T-helper 1 cell treated with Interleukin-12 subunit alpha and Interleukin-12 subunit beta and Interleukin-4 antibody, amounts not matched to agents 30 ng/mL and 1 ng/mL, for 36 hours (primary cell): ENCODE data around the gene GRIN2C. TPM values are rescaled to one million over a fixed set of nuclear protein-coding genes. Genes with fewer than 3 reads are reported as not detected.

Experiments used
- intact Hi-C: fragments of 100-400 bp; cut with micrococcal nuclease; formaldehyde crosslinking; loops from one replicate; pipeline ENCODE4 v1.15.1; 2024
- total RNA-seq: library from RNA; stranded (reverse); gene quantifications from 2 replicates; pipeline ENCODE4 v1.2.3, GENCODE V29; 2022

Gene GRIN2C
- total RNA-seq, 1 donor from 2014 or later = 0.49 TPM

- intact Hi-C loops = loop anchor here (1.0 to 2.0 kb wide), 4 partner anchors 22 to 103 kb away; partner anchors contain the start of genes NAT9 and NHERF1
Observed at GRCh38 chr17:74851612-74852236, 8.0 kb downstream of the GRIN2C start.

GRCh38 chr17:74850914-74851313, 8.8 kb downstream of the GRIN2C start:
- intact Hi-C loops = no loop called here

- intact Hi-C loops = no loop called here
Observed at GRCh38 chr17:74850310-74850709, 9.4 kb downstream of the GRIN2C start.

GRCh38 chr17:74848656-74849399, 10.9 kb downstream of the GRIN2C start:
- intact Hi-C loops = no loop called here

- intact Hi-C loops = no loop called here
Observed at GRCh38 chr17:74846621-74847020, 13.1 kb downstream of the GRIN2C start.

DNA sequence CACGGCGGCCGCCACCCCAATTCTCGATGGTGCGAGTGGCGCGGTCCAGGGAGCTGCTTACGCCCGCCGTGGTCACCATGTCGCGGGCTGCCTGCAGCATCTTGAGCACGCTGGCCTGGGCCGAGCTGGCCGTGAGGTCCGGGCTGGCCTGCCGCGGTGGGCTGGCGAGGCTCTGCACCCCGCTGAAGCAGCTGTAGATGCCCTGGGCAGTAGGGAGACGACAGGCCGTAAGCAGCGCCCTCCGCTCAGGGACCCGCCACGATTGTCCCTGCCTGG, 16.4 kb downstream of the GRIN2C start:
- intact Hi-C loops = no loop called here

- intact Hi-C loops = no loop called here
Observed at GRCh38 chr17:74842599-74843351, 16.9 kb downstream of the GRIN2C start.

DNA sequence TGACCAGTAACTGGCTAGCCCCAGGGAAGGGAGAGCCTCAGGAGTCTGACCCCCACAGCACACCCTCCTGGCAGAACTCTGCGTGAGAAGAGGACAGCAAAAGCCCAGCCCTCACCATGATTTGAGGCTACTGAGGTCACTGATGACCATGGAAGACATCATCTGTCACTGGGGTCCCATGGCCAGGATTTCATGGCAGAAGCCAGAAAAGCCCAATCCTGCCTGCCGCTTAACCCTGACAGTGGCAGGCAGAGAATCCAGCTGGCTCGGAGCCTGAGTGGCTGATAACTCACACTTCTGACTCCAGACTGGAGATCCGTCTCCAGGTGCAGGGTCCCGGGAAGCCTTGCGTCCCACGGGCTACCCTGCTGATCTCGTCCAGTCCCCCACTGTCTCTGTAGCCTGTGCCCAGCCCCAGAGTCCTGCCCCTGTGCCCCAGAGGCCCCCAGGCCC, 17.5 kb downstream of the GRIN2C start:
- intact Hi-C loops = no loop called here

GRCh38 chr17:74840989-74841666, 18.6 kb downstream of the GRIN2C start:
- intact Hi-C loops = no loop called here

GRCh38 chr17:74839990-74840852, 19.5 kb downstream of the GRIN2C start:
- intact Hi-C loops = no loop called here

DNA sequence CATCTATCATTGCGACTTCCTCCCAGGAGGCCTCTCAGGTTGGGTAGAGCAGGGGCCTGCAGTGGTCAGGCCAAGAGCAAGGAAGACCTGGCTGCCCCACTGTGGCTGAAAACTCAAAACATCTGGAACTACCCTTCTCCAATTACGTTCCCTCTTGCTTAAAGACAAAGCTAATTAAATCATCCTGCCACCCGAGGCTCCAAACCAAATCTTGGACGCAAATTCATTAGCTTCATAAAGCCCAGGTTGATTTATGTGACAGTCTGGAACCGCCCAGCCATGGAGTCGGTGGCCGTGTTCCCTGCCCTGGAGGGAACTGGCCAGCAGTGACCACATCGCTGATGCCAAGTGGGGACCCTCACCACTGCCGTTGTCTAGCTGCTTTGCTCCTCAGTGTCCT, 21.4 kb downstream of the GRIN2C start:
- intact Hi-C loops = no loop called here

GRCh38 chr17:74836691-74837467, 22.8 kb downstream of the GRIN2C start:
- intact Hi-C loops = no loop called here

GRCh38 chr17:74836191-74836590, 23.5 kb downstream of the GRIN2C start:
- intact Hi-C loops = no loop called here

DNA sequence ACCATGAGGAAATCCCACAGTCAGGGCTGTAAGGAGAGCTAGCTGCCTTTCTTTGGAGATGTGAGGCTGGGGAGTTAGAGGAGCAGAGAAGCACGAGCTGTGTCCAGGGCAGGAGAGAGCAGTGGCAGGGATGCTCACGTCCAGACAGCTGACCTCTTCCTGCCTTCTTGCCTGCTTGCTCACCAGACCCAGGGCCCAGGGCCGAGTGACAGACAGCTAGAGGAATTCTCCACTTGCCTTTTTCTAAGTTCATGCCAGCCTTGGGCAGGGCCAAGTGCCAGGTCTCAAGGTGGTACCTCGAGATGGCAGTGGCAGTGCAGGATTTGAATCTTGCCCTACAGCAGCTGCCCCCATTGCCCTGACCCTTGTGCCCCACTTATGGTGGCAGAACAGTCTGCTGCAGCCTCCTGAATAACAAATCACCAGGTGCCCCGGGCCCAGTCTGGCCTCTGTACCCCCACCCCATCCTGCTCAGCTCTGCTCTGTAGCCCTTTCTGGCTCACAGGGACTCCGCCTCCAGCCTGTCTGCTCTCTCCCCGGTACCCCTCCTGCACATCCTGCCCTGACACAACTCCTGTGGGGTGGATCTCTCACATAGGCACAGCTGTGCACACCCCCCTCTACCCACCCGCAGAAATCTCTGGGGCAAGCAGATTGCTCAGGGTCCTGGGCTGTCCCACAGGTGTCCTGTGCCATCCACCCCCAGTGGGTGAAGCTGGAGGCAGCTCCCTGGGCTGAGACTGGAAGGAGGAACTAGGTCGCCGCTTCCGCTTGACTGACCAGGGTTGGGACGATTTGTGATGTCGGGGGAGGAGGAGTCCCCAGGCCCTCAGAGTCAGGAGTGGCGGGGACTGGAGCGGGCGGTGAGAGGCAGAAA, 25.9 kb downstream of the GRIN2C start:
- intact Hi-C loops = no loop called here

- intact Hi-C loops = no loop called here
Observed at GRCh38 chr17:74832421-74832820, 27.3 kb downstream of the GRIN2C start.

DNA sequence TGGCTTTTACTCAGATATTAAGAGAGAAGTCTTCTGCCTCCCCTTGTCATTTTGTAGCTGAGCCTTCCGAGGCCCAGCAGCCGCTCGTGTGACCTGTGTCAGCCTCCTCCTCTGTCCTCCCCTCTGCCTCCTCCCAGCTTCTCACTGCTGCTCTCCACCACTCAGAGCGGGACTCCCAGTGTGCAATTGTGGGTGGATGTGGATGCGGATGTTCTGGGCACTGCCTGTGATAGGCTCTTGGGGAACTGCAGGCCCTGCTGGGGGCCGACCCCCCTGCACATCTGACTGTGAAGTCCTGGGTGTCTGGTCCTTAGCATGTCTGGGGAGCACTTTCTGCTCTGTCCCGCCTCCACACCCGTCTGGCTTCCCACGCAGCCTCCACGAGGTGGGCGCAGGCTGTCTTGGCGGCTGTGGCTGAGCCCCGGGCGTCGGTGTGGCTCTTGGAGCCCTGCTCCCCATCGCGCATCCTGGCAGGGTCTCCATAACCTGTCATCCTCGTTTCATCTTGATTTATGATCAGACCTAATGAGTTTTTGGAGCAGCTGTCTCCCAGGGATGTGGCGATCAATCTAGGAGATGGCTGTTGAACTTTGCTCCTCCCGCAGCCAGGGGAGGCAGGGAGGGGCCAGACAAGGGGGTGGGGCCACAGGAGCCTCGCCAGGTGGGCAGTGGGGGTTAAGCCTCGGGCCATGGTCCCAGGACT, 28.1 kb downstream of the GRIN2C start:
- intact Hi-C loops = no loop called here

DNA sequence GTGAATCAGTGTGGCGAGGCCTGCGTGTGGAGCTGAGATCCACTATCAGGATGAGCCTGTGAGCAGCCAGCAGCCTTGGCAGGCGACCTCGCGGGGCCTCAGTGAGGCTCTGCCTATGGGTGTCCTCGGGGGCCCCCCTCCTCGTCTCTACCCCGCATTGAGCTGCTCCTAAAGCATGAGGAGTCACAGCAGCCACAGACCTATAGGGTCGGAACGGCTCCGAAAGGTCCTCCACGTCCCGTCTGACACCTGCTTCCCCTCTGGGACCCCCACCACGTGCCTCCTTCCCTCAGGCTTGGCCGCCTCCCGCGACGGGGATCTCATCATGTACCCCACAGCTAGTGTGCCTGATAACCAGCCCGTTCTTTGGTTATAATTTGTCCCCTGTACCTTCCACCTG, 28.8 kb downstream of the GRIN2C start:
- intact Hi-C loops = no loop called here

DNA sequence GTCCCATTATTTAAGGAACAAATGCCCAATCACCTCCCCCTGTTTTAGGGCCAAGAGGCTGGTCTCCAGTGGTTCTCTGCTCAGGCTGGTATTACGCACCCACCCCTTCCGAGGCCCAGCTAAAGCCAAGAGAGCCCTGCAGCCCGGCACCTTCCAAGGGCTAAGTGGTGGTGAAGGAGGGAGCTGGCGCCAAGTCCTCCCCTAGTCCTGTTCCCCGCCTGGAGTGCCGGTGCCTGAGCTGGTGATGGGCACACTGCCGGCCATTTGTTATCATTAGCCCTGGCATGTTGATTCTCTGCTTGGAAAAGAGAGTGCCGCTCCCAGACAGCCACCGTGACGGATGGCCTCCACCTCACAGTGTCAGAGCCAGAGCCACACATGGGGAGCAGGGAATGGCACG, 31.9 kb downstream of the GRIN2C start:
- intact Hi-C loops = no loop called here
